Neural progenitor cell (in vitro differentiated cells): ENCODE data around the gene RAD54L2. TPM values are rescaled to one million over a fixed set of nuclear protein-coding genes. Genes with fewer than 3 reads are reported as not detected.

Experiments
- DNase-seq: peaks from one replicate; pipeline ENCODE4 v3.0.0-alpha.2; 2016; ENCODE audit warnings: low spot score
- H2AFZ ChIP-seq: fragments of 200-600 bp; sonication (generic); replicated peaks from 2 replicates; pipeline ENCODE4 v1.6.1; 2016; ENCODE audit warnings: antibody characterized with exemption
- H3F3A ChIP-seq: fragments of 200-600 bp; sonication (generic); 2 replicates; pipeline ENCODE4 v1.6.1; 2016; ENCODE audit warnings: antibody characterized with exemption, low read depth
- H3K27ac ChIP-seq: fragments of 200-600 bp; sonication (generic); 2 replicates; pipeline ENCODE4 v1.5.1; 2016; ENCODE audit warnings: mild to moderate bottlenecking
- H3K27me3 ChIP-seq: fragments of 200-600 bp; sonication (generic); 2 replicates; pipeline ENCODE4 v1.6.1; 2016; ENCODE audit warnings: mild to moderate bottlenecking, moderate library complexity
- H3K36me3 ChIP-seq: fragments of 200-600 bp; sonication (generic); 2 replicates; pipeline ENCODE4 v1.5.1; 2016
- H3K4me1 ChIP-seq: fragments of 200-600 bp; sonication (generic); 2 replicates; pipeline ENCODE4 v1.6.1; 2016; ENCODE audit warnings: mixed run types
- H3K4me2 ChIP-seq: fragments of 200-600 bp; sonication (generic); 2 replicates; pipeline ENCODE4 v1.6.1; 2016
- H3K4me3 ChIP-seq: fragments of 200-600 bp; sonication (generic); 2 replicates; pipeline ENCODE4 v1.5.1; 2016
- H3K79me2 ChIP-seq: fragments of 200-600 bp; sonication (generic); 2 replicates; pipeline ENCODE4 v1.6.1; 2016; ENCODE audit warnings: low read depth
- H3K9ac ChIP-seq: fragments of 200-600 bp; sonication (generic); 2 replicates; pipeline ENCODE4 v1.6.1; 2016
- H3K9me3 ChIP-seq: fragments of 200-600 bp; sonication (generic); 2 replicates; pipeline ENCODE4 v1.5.1; 2016; ENCODE audit warnings: low read depth
- H4K20me1 ChIP-seq: fragments of 200-600 bp; sonication (generic); 2 replicates; pipeline ENCODE4 v1.6.1; 2016; ENCODE audit warnings: low read depth
- H3K27ac Mint-ChIP-seq: 3 replicates; pipeline ENCODE4 v1.8.0; 2021; ENCODE audit warnings: mixed read lengths
- H3K27me3 Mint-ChIP-seq: 2 replicates; pipeline ENCODE4 v1.8.0; 2022; ENCODE audit warnings: low read depth, mild to moderate bottlenecking, inconsistent platforms, moderate library complexity, mixed read lengths; ENCODE audit not compliant: insufficient read depth
- H3K36me3 Mint-ChIP-seq: 3 replicates; pipeline ENCODE4 v1.8.0; 2021; ENCODE audit warnings: mixed read lengths
- H3K4me1 Mint-ChIP-seq: 3 replicates; pipeline ENCODE4 v1.8.0; 2021; ENCODE audit warnings: mixed read lengths
- H3K4me3 Mint-ChIP-seq: 3 replicates; pipeline ENCODE4 v1.8.0; 2021; ENCODE audit warnings: mild to moderate bottlenecking, moderate library complexity, mixed read lengths
- H3K9me3 Mint-ChIP-seq: 3 replicates; pipeline ENCODE4 v1.8.0; 2020; ENCODE audit warnings: mixed read lengths
- EZH2 ChIP-seq: fragments of 200-600 bp; sonication (generic); IDR thresholded peaks from 2 replicates; pipeline ENCODE4 v1.6.1; 2017; ENCODE audit warnings: antibody characterized with exemption, mild to moderate bottlenecking, moderate library complexity
- EZH2phosphoT487 ChIP-seq: fragments of 200-600 bp; sonication (generic); IDR thresholded peaks from 2 replicates; pipeline ENCODE4 v1.6.1; 2017; ENCODE audit warnings: antibody characterized with exemption
- total RNA-seq: library from RNA; depleted of rRNA; stranded (reverse); fragments of >200 nt; gene quantifications from 2 replicates; pipeline ENCODE4 v1.2.3, GENCODE V29; 2015; ENCODE audit warnings: low replicate concordance
- TF ChIP-seq, protein P1 (sequence below): fragments of 200-600 bp; sonication (generic); IDR thresholded peaks from 2 replicates; pipeline ENCODE4 v1.5.1; 2017; ENCODE audit warnings: antibody characterized with exemption, mild to moderate bottlenecking

RAD54L2 gene
- total RNA-seq, 1 donor from 2014 or later = 30.5 TPM

- Histone ChIP-seq H3K36me3 (no peaks in the 10 kb centered on the region), H3K9me3 (no peaks in the 10 kb centered on the region), H3K4me3 (no peak overlapping the region), H3K4me1 (peaks cover 6% of the 10 kb centered on the region), H3K79me2 (peaks cover 11% of the 10 kb centered on the region), H3K9ac (no peak overlapping the region), H4K20me1 (peaks cover 10% of the 10 kb centered on the region), H3F3A (peaks cover 18% of the 10 kb centered on the region), H3K4me2 (no peak overlapping the region), H2AFZ (no peak overlapping the region), H3K27ac (no peak overlapping the region), H3K27me3 (no peaks in the 10 kb centered on the region)
- Mint-ChIP-seq H3K27ac (no peak overlapping the region), H3K36me3 (no peaks in the 10 kb centered on the region), H3K9me3 (no peaks in the 10 kb centered on the region), H3K27me3 (peaks cover 5% of the 10 kb centered on the region), H3K4me1 (peaks cover 4% of the 10 kb centered on the region), H3K4me3 (no peak overlapping the region)
- TF ChIP-seq EZH2 (no peak), EZH2phosphoT487 (no peak)
- TF ChIP-seq, protein P1, sequence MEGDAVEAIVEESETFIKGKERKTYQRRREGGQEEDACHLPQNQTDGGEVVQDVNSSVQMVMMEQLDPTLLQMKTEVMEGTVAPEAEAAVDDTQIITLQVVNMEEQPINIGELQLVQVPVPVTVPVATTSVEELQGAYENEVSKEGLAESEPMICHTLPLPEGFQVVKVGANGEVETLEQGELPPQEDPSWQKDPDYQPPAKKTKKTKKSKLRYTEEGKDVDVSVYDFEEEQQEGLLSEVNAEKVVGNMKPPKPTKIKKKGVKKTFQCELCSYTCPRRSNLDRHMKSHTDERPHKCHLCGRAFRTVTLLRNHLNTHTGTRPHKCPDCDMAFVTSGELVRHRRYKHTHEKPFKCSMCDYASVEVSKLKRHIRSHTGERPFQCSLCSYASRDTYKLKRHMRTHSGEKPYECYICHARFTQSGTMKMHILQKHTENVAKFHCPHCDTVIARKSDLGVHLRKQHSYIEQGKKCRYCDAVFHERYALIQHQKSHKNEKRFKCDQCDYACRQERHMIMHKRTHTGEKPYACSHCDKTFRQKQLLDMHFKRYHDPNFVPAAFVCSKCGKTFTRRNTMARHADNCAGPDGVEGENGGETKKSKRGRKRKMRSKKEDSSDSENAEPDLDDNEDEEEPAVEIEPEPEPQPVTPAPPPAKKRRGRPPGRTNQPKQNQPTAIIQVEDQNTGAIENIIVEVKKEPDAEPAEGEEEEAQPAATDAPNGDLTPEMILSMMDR = no peak
- DNase-seq = no peak
These were observed 35.5 kb upstream of the RAD54L2 start for GRCh38 chr3:51503007-51503406.

GRCh38 chr3:51508255-51508654 lies 30.3 kb upstream of the RAD54L2 start:
- no peak overlapping the region for H3K4me3 Mint-ChIP-seq

DNA sequence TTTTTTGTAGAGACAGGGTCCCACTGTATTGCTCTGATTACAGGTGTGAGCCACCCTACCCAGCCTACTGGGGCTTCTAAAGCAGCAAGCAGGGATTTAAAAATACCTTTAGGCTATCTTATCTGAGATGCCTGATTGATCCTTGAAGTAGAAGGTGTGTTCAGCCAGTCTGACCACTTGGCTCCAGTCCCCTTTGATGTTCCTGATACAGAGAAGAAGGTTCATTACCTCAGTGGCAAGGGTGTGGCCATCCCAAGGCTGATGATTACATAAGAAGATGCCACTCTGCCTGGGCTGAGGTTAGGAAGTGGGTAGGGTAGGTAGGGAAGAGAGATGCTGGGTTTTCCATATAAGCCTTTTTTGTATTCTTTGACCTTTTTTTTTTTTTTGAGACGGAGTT lies 27.5 kb upstream of the RAD54L2 start:
- H3K36me3 ChIP-seq = no peaks in the 10 kb centered on the region
- no peak overlapping the region for H3K27ac ChIP-seq
- no peaks in the 10 kb centered on the region for H3K79me2 ChIP-seq
- H3K27me3 Mint-ChIP-seq = peaks cover 6% of the 10 kb centered on the region
- no peak overlapping the region for H3K4me3 ChIP-seq
- no peaks in the 10 kb centered on the region for H3K9me3 ChIP-seq
- no peak overlapping the region for H3K9ac ChIP-seq
- TF ChIP-seq EZH2phosphoT487 (no peak), EZH2 (no peak)
- TF ChIP-seq, protein P1 = no peak
- H2AFZ ChIP-seq = no peak overlapping the region
- H3K4me1 Mint-ChIP-seq = no peaks in the 10 kb centered on the region
- H3K4me3 Mint-ChIP-seq = no peak overlapping the region
- no peaks in the 10 kb centered on the region for H4K20me1 ChIP-seq
- no peak overlapping the region for H3K4me2 ChIP-seq
- no peak overlapping the region for H3K27ac Mint-ChIP-seq
- H3F3A ChIP-seq = no peaks in the 10 kb centered on the region
- H3K27me3 ChIP-seq = no peaks in the 10 kb centered on the region
- DNase-seq = no peak
- H3K36me3 Mint-ChIP-seq = no peaks in the 10 kb centered on the region
- H3K4me1 ChIP-seq = no peaks in the 10 kb centered on the region
- no peaks in the 10 kb centered on the region for H3K9me3 Mint-ChIP-seq

More at GRCh38 chr3:51508255-51508654, 30.3 kb upstream of the RAD54L2 start:
- TF ChIP-seq, protein P1 = no peak
- TF ChIP-seq EZH2phosphoT487 (no peak), EZH2 (no peak)
- Histone ChIP-seq H3K9ac (no peak overlapping the region), H3F3A (no peaks in the 10 kb centered on the region), H3K4me2 (no peak overlapping the region), H3K4me3 (no peak overlapping the region), H4K20me1 (no peaks in the 10 kb centered on the region), H3K27me3 (no peaks in the 10 kb centered on the region), H3K79me2 (no peaks in the 10 kb centered on the region), H3K27ac (no peak overlapping the region), H2AFZ (no peak overlapping the region), H3K36me3 (no peaks in the 10 kb centered on the region), H3K4me1 (no peaks in the 10 kb centered on the region), H3K9me3 (no peaks in the 10 kb centered on the region)
- peaks cover 6% of the 10 kb centered on the region for H3K27me3 Mint-ChIP-seq
- no peaks in the 10 kb centered on the region for H3K4me1 Mint-ChIP-seq
- H3K9me3 Mint-ChIP-seq = no peaks in the 10 kb centered on the region
- H3K27ac Mint-ChIP-seq = no peak overlapping the region
- DNase-seq = no peak
- H3K36me3 Mint-ChIP-seq = no peaks in the 10 kb centered on the region
